Measurements from ENCODE around the gene COG8. TPM values are rescaled to one million over a fixed set of nuclear protein-coding genes. Genes with fewer than 3 reads are reported as not detected.

The COG8 gene
- polyA plus RNA-seq, 1 experiment = 31.6 TPM

DNA sequence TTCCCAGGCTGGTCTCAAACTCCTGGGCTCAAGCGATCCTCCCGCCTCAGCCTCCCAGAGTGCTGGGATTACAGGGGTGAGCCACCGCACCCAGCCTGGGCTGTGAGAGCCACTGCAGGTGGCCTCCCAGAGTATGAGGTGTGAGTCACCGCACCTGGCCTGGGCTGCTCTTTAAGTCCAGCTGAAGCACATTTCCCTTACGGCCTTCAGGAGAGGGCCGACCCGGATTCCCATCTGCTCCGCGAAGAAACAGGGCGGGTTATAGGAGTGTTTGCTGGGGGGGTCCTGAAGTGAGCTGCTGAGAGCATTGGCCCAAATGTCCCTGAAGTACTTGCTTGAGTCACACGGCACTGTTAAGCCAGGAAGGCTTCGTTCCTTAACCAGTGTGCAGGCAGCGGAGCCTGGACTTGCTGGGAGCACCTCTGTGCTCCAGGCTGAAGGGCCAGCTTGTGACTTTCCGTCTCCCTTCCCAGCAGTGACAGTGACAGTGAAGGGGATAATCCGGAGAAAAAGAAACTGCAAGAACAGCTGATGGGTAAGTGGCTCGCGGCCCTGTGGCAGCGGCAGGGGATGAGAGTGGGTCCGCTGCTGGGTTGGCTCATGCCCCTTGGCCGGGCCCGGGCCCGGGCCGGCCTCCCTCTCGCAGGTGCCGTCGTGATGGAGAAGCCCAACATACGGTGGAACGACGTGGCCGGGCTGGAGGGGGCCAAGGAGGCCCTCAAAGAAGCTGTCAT, 21.0 kb downstream of the COG8 start:
- H3K27me3 ChIP-seq (ENCODE audit: control insufficient read depth, insufficient read depth, low read length) = no peaks in the 10 kb centered on the region
- DNase-seq (ENCODE audit: low read depth) = no peak
- no peak overlapping the region for H3K4me3 ChIP-seq (ENCODE audit: low read depth, low read length)
- no peak for TF ChIP-seq CTCF (IDR thresholded peaks at IDR 0.05; ENCODE audit: insufficient read depth, low read depth, low read length)
- peaks cover 64% of the 10 kb centered on the region for H3K36me3 ChIP-seq (ENCODE audit: control insufficient read depth, insufficient read depth, low read length)
- POLR2A ChIA-PET = no interaction called here
- CTCF ChIA-PET = no interaction called here

GRCh38 chr16:69316595-69317034, 22.7 kb downstream of the COG8 start:
- TF ChIP-seq CTCF (IDR thresholded peaks at IDR 0.05; ENCODE audit: insufficient read depth, low read depth, low read length) = no peak
- ChIA-PET POLR2A (no interaction called here), CTCF (no interaction called here)
- DNase-seq (ENCODE audit: low read depth) = no peak
- Histone ChIP-seq H3K4me3 (ENCODE audit: low read depth, low read length) (no peak overlapping the region), H3K36me3 (ENCODE audit: control insufficient read depth, insufficient read depth, low read length) (peaks cover 54% of the 10 kb centered on the region), H3K27me3 (ENCODE audit: control insufficient read depth, insufficient read depth, low read length) (no peaks in the 10 kb centered on the region)

DNA sequence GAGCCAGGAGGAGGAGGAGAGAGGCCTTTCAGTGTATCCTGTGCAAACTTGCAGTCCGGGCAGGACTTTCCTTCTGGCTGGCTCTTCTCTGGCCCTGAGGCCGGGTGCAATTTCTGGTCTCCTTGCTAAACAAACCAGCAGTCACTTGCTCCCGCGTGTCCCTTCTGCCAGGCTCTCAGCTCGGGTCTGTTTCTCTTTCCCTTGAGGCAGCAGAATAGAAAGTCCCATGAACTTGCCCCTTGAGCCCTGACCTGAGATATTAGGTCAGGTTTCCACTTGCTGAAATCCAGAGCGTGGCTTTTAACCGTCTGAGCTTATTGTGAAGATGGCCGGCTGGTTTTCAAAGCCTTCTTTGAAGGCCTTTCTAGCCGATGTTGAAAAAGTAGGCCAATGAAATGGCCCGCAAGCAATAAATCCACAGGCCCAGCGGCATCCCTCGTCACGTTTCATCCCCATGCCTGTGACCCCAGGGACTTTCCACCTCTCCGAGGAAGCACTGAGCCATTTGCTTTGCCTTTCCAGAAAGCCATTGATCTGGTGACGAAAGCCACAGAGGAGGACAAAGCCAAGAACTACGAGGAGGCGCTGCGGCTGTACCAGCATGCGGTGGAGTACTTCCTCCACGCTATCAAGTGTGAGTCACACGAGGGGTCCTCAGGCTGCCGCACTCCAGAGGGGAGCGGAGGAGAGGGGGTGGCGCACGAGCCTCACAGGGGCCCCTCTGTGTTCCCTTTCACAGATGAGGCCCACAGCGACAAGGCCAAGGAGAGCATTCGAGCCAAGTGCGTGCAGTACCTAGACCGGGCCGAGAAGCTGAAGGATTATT, 23.7 kb downstream of the COG8 start:
- no peaks in the 10 kb centered on the region for H3K27me3 ChIP-seq (ENCODE audit: control insufficient read depth, insufficient read depth, low read length)
- DNase-seq (ENCODE audit: low read depth) = no peak
- H3K36me3 ChIP-seq (ENCODE audit: control insufficient read depth, insufficient read depth, low read length) = peaks cover 46% of the 10 kb centered on the region
- ChIA-PET POLR2A (no interaction called here), CTCF (interaction anchor here (1.8 kb wide), 1 partner anchor 166 kb away, joined by 5 read pairs; no protein-coding TSS in a partner anchor)
- TF ChIP-seq CTCF (IDR thresholded peaks at IDR 0.05; ENCODE audit: insufficient read depth, low read depth, low read length) = no peak
- H3K4me3 ChIP-seq (ENCODE audit: low read depth, low read length) = no peak overlapping the region

DNA sequence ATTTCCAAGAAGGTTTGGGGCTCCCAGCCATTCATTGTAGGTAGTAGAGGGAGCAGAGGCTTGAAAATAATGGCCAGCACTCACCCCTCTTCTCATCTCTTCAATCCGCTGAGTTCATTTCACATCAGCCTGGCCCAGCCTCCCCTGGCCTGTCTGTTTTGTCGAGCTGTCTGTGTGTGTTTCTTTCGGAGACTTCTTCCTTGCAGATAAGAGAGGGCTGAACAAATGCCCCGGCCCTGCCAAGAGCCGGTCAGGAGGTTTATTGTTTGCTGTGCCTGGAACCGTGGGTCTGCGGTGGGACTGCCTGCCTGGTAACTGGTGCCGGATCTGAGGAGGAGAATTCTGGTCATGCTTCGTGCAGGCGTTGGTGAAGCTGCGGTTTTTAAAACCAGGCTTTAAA, 24.8 kb downstream of the COG8 start:
- H3K4me3 ChIP-seq (ENCODE audit: low read depth, low read length) = no peak overlapping the region
- no peaks in the 10 kb centered on the region for H3K27me3 ChIP-seq (ENCODE audit: control insufficient read depth, insufficient read depth, low read length)
- ChIA-PET POLR2A (no interaction called here), CTCF (interaction anchor here (1.8 kb wide), 1 partner anchor 165 kb away, joined by 5 read pairs; no protein-coding TSS in a partner anchor)
- H3K36me3 ChIP-seq (ENCODE audit: control insufficient read depth, insufficient read depth, low read length) = peaks cover 35% of the 10 kb centered on the region
- TF ChIP-seq CTCF (IDR thresholded peaks at IDR 0.05; ENCODE audit: insufficient read depth, low read depth, low read length) = no peak
- no peak for DNase-seq (ENCODE audit: low read depth)

DNA sequence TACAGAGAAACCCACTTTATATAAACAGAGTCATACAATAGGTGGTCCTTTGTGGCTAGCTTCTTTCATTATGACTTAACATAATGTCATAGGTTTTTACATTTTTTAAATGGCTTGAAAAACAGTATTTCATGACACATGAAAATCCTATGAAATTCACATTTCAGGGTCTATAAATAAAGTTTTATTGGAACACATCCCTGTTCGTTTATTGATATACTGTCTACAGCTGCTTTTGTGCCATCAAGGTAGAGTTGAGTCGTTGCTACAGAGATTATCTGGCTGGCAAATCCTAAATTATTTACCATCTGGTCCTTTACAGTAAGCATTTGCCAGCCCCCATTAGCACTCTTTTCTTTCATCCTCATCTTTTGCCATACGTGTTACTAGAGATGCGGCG, 25.9 kb downstream of the COG8 start:
- Histone ChIP-seq H3K27me3 (ENCODE audit: control insufficient read depth, insufficient read depth, low read length) (no peaks in the 10 kb centered on the region), H3K36me3 (ENCODE audit: control insufficient read depth, insufficient read depth, low read length) (peaks cover 27% of the 10 kb centered on the region), H3K4me3 (ENCODE audit: low read depth, low read length) (no peak overlapping the region)
- ChIA-PET POLR2A (no interaction called here), CTCF (no interaction called here)
- DNase-seq (ENCODE audit: low read depth) = no peak
- TF ChIP-seq CTCF (IDR thresholded peaks at IDR 0.05; ENCODE audit: insufficient read depth, low read depth, low read length) = no peak
